Mucosa of rectum (tissue), 2 donors: ENCODE results near the gene MARK2.
A peak's percentile ranks its signal among the peaks of the same experiment; 100 is the strongest.
"Not testable (repeated sequence)": the region's sequence is repeated elsewhere in the genome, so short reads cannot be mapped to it uniquely, and the experiment has no call there.

Experiments used
- H3K27ac ChIP-seq, 2 donors: one replicate each; pipeline ENCODE4 v1.7.0; 2013; ENCODE audit warnings: inconsistent platforms in 2 of 2, low read depth in 2 of 2, low read length in 2 of 2
- H3K27me3 ChIP-seq, 2 donors: one replicate each; pipeline ENCODE4 v1.7.0; 2013; ENCODE audit warnings: low read length in 2 of 2; ENCODE audit not compliant: control insufficient read depth in 2 of 2, insufficient read depth in 2 of 2
- H3K36me3 ChIP-seq, 2 donors: one replicate each; pipeline ENCODE4 v1.7.0; 2013; ENCODE audit warnings: low read length in 2 of 2; ENCODE audit not compliant: control insufficient read depth in 2 of 2, insufficient read depth in 2 of 2
- H3K4me1 ChIP-seq, 2 donors: one replicate each; pipeline ENCODE4 v1.7.0; 2013; ENCODE audit warnings: low read length in 2 of 2, mild to moderate bottlenecking in 1 of 2; ENCODE audit not compliant: control insufficient read depth in 2 of 2, insufficient read depth in 2 of 2
- H3K4me3 ChIP-seq, 2 donors: one replicate each; pipeline ENCODE4 v1.7.0; 2013; ENCODE audit warnings: low read length in 2 of 2
- H3K9ac ChIP-seq, 2 donors: one replicate each; pipeline ENCODE4 v1.7.0; 2013; ENCODE audit warnings: low read length in 2 of 2, low read depth in 1 of 2, mild to moderate bottlenecking in 1 of 2
- H3K9me3 ChIP-seq, 2 donors: one replicate each; pipeline ENCODE4 v1.7.0; 2013; ENCODE audit warnings: low read length in 2 of 2; ENCODE audit not compliant: control insufficient read depth in 2 of 2
- donor health status: healthy.
- donor health status: Normal muscosa, but diverticular disease.

MARK2 gene

DNA sequence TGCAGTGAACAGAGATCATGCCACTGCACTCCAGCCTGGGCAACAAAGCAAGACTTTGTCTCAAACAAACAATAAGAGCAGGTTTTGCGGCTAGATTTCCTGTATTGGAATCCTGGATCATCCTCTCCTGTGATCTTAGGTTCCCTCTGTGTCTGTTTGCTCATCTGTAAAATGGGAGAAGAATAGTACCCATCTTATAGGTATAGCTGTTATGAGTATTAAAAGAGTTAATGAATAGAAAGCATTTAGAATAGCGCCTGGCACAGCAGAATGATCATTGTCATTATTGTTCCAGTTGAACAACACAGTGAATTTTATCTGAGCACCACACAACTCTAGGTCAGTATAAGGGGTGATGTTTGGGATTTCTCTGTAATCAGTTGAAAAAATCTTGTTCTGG is 10.8 kb downstream of the MARK2 start:
- no peak overlapping the region for H3K9ac ChIP-seq
- H3K9me3 ChIP-seq = no peaks in the 10 kb centered on the region
- peaks cover 0 to 5% of the 10 kb centered on the region in 2 donors for H3K36me3 ChIP-seq
- no peak overlapping the region for H3K27ac ChIP-seq
- H3K4me1 ChIP-seq = peaks cover 15 to 19% of the 10 kb centered on the region in 2 donors
- no peaks in the 10 kb centered on the region for H3K27me3 ChIP-seq
- no peak overlapping the region for H3K4me3 ChIP-seq

DNA sequence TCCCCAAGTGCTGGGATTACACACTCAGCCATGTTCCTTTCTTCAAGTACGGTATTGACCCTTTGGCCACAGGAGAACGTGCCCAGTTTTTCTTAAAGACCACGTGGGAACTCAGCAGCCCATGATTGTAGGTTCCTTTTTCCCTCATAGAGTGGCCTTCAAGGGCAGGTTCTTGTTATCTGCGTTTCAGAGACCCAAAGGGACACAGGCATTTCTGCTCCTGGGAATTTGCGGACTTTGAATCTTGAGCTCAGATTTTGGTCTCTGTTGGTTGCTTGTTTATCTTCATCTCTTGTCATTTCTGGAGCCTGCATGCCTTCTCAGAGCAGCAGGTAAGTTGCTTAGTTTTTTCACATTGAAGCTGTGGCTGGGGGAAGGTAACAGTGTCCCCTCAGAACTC is 12.0 kb downstream of the MARK2 start:
- Histone ChIP-seq H3K27me3 (no peaks in the 10 kb centered on the region), H3K9ac (no peak overlapping the region), H3K9me3 (no peaks in the 10 kb centered on the region), H3K27ac (peak overlapping the region; percentile 26 to 35), H3K4me1 (peaks cover 20 to 24% of the 10 kb centered on the region in 2 donors), H3K36me3 (peaks cover 0 to 5% of the 10 kb centered on the region in 2 donors), H3K4me3 (no peak overlapping the region)

DNA sequence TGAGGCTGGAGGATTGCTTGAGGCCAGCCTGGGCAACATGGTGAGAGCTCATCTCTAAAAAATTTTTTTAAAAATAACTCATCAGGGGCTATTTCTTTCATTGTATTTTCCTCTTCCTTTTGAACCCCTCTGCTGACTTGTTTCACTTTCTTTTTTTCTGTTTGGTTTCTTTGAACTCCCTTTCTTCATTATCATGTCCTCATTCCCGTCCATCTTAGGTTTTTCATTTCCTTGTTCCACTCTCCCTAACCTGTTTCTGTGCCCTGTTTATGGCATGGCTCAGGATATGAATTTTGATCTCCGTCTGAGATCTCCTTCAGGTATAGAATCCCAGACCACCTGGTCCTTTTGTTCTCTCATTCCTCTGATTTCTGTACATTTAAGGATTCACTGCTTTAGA is 12.5 kb downstream of the MARK2 start:
- peaks cover 0 to 5% of the 10 kb centered on the region in 2 donors for H3K36me3 ChIP-seq
- H3K27ac ChIP-seq = peak overlapping the region; percentile 30 to 48
- H3K9me3 ChIP-seq = no peaks in the 10 kb centered on the region
- peaks cover 20 to 27% of the 10 kb centered on the region in 2 donors for H3K4me1 ChIP-seq
- H3K27me3 ChIP-seq = no peaks in the 10 kb centered on the region
- H3K4me3 ChIP-seq = no peak overlapping the region
- no peak overlapping the region for H3K9ac ChIP-seq

DNA sequence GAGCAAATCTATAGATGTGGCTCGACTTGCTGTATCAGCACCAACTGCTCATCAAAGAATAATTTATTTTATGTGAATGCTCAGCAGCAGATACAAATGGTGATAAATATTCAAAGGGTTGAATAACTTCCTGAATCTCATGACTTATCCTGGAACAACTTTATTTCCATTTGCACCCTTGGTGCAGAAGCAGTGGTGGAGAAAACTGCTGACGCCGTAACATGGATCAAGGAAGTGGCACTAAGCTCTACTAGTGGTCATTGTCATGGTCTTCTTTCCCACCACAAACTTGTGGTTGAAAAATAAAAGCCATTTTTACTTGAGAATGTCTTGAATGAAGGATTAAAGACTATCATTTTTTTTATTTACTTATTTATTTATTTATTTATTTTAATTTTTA is 14.6 kb downstream of the MARK2 start:
- Histone ChIP-seq H3K36me3 (peaks cover 0 to 5% of the 10 kb centered on the region in 2 donors), H3K4me1 (peaks cover 12 to 23% of the 10 kb centered on the region in 2 donors), H3K4me3 (no peak overlapping the region), H3K27me3 (no peaks in the 10 kb centered on the region), H3K9ac (no peak overlapping the region), H3K9me3 (no peaks in the 10 kb centered on the region), H3K27ac (no peak overlapping the region)

DNA sequence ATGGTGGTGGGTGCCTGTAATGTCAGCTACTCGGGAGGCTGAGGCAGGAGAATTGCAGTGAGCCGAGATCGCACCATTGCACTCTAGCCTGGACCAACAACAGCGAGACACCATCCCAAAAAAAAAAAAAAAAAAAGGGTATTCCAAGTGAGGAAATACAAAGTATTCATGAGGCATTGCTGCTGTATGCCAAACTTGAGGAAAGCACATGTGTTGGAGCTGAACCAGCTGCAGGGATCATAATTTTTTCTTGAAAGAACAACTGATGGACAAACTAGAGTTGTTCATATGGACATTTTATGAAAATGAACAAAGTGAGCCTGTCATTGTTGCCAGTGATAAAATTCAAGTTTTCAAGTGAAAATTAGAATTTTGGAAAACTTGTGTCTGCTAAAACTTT is 15.8 kb downstream of the MARK2 start:
- Histone ChIP-seq H3K27me3 (no peaks in the 10 kb centered on the region), H3K4me1 (peaks cover 15 to 27% of the 10 kb centered on the region in 2 donors), H3K9me3 (no peaks in the 10 kb centered on the region), H3K36me3 (peaks cover 0 to 5% of the 10 kb centered on the region in 2 donors), H3K4me3 (no peak overlapping the region), H3K9ac (no peak overlapping the region), H3K27ac (no peak overlapping the region)

DNA sequence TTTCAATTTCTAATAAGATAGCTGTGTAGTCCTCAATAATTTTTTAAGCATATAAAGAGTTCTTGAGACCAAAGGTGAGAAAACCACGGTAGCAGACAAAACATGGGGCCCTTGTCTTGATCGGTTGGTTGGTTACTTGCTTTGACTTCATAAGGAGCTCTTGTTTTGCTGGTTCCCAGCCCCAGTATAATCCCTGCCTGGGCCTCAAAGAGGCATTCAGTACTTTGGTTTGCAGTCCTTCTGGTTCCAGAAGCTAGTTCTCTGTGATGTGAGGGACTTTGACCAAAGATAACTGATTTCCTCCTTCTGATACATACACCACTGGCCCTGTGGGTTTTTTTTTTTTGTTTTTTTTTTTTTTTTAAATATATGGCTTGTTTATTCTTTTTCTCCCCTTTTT is 17.1 kb downstream of the MARK2 start:
- H3K4me1 ChIP-seq = peaks cover 11 to 25% of the 10 kb centered on the region in 2 donors
- no peak overlapping the region for H3K27ac ChIP-seq

DNA sequence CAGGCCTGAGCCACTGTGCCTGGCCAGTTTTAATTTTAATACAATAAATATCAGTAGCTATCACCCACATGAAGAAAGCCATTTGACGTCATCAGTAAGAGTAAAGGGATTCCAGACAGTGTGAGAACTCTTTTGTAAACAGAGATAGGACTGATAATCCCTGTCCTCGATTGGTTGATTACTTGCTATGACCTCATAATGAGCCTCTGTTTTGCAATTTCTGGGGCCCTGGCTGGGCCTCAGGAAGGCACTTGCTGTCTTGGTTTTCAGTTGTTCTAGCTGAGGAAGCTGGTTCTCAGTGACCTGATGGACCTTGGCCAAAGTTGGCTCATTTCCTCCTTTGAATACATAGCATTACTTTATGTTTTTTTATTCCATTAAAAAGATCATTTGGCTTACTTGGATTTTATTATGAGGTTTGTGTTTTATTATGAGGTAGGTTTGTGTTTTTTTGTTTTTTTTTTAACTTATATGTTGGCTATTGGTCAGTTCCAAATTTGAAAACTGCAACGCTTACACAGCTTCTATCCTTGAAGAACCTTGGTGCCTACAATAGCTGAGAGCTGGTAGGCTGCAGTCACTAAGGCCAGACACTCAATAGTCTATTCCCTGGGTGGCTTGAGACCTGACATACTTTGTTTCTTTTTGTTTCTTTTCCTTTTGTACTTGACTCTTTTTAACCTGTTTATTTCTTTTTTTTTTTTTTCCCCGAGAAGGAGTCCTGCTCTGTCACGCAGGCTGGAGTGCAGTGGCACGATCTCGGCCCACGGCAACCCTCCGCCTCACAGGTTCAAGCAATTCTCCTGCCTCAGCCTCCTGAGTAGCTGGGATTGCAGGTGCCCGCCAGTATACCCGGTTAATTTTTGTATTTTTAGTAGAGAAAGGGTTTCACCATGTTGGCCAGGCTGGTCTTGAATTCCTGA is 20.0 kb downstream of the MARK2 start:
- Histone ChIP-seq H3K9ac (no peak overlapping the region), H3K36me3 (peaks cover 0 to 9% of the 10 kb centered on the region in 2 donors), H3K4me1 (peaks cover 12 to 30% of the 10 kb centered on the region in 2 donors), H3K9me3 (no peaks in the 10 kb centered on the region), H3K27me3 (no peaks in the 10 kb centered on the region), H3K27ac (peak overlapping the region; percentile 20 to 21), H3K4me3 (no peak overlapping the region)

More for the DNA sequence above, 17.1 kb downstream of the MARK2 start:
- Histone ChIP-seq H3K27me3 (no peaks in the 10 kb centered on the region), H3K9ac (no peak overlapping the region), H3K4me3 (no peak overlapping the region), H3K36me3 (peaks cover 0 to 5% of the 10 kb centered on the region in 2 donors), H3K9me3 (no peaks in the 10 kb centered on the region)

DNA sequence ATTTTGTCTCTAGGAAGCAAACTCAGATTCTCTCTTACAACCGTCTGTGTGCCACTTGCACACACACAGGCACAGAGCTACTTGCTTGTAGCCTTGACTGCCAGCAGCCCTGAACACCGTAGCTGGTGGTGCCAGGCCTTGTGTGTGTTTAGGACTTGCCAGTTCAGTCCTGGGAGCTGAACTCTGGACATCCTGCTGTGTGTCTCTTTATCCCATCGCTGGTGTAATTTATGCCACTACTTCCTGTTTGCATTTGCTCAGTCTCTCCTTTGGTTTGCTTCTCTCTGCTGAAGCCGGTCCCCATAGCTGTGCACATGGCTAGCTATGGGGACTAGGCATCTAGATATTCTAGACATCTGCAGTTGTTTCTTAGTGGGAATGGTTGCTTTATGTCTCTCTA is 24.0 kb downstream of the MARK2 start:
- Histone ChIP-seq H3K4me3 (no peak overlapping the region), H3K4me1 (peaks cover 33 to 47% of the 10 kb centered on the region in 2 donors), H3K27ac (peak overlapping the region; percentile 45 to 59), H3K9ac (no peak overlapping the region), H3K27me3 (no peaks in the 10 kb centered on the region), H3K9me3 (no peaks in the 10 kb centered on the region), H3K36me3 (peaks cover 0 to 10% of the 10 kb centered on the region in 2 donors)

DNA sequence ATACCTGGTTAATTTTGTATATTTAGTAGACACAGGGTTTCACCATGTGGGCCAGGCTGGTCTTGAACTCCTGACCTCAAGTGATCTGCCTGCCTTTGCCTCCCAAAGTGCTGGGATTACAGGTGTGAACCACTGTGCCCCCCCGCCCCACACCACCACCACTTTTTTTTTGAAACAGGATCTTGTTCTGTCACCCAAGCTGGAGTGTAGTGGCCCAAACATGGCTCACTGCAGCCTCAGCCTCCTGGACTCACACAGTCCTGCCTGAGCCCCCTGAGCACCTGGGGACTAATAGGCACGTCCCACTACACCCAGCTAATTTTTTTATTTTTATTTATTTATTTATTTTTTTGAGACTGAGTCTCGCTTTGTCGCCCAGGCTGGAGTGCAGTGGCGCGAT is 24.7 kb downstream of the MARK2 start:
- not testable (repeated sequence) for H3K9ac ChIP-seq, H3K4me3 ChIP-seq, H3K27ac ChIP-seq, H3K36me3 ChIP-seq, H3K27me3 ChIP-seq, H3K9me3 ChIP-seq
- H3K4me1 ChIP-seq = peaks cover 36 to 49% of the 10 kb centered on the region in 2 donors

DNA sequence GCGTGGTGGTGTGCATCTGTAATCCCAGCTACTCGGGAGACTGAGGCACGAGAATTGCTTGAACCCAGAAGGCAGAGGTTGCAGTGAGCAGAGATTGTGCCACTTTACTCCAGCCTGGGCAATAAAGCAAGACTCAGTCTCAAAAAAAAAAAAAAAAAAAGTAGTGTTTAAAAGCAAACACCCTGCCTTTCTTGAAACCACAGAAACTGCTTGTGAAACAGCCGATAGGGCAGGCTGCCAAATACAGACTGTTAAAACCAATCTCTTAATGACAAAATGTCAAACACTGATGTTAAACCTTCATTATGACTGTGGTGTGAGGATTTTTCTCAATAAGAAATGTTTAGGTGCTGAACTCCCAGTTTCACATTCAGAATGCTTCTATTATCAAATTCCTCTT is 27.3 kb downstream of the MARK2 start:
- peak overlapping the region in 1 of 2 donors; percentile 31 for H3K4me3 ChIP-seq
- no peaks in the 10 kb centered on the region for H3K9me3 ChIP-seq
- H3K4me1 ChIP-seq = peaks cover 59 to 71% of the 10 kb centered on the region in 2 donors
- no peaks in the 10 kb centered on the region for H3K27me3 ChIP-seq
- H3K27ac ChIP-seq = peak overlapping the region in 1 of 2 donors; percentile 4
- H3K36me3 ChIP-seq = peaks cover 0 to 10% of the 10 kb centered on the region in 2 donors
- no peak overlapping the region for H3K9ac ChIP-seq
